GM12874 (cell line): ENCODE measurements around the gene BAG1.

Source experiments
- TF ChIP-seq, protein P1 (sequence below): IDR thresholded peaks from 2 replicates; pipeline ENCODE4 v1.5.1; 2011; ENCODE audit warnings: low read depth, mild to moderate bottlenecking, control low read depth, low read length, moderate library complexity; ENCODE audit not compliant: insufficient read depth

BAG1 gene

DNA sequence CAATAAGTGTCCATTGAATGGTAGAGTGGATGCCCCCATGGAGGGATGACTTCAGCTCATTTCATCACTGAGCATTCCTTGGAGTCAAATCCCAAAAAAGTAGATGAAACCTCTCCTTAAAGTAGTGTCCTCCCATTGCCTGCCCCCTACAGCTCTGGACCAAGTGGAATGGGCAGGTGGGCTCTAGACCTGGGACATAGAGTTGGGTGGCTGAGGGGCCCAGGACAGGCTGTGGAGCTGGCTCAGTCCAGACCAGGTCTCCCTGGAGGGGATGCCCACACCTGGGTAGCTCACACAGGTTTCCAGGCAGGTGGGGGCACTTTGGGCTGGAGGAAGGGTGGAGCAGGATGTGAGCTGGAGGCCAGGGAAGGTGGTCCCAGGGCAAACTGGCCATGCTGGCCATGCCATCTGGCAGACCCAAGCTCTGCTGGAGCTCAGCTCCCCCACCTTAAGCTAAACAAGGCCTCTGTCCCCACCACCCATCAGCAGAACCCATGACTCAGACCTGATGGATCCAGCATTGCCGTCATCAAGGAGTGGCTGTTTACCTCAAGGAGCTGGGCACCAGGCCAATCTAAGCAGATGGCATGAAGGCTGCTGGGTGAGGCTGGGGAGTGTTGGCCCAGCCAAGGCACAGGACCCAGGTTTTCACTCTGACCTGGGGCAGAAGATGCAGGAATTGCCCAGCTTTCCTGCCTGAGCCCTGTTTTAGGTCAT is 30.7 kb downstream of the BAG1 start:
- TF ChIP-seq, protein P1, sequence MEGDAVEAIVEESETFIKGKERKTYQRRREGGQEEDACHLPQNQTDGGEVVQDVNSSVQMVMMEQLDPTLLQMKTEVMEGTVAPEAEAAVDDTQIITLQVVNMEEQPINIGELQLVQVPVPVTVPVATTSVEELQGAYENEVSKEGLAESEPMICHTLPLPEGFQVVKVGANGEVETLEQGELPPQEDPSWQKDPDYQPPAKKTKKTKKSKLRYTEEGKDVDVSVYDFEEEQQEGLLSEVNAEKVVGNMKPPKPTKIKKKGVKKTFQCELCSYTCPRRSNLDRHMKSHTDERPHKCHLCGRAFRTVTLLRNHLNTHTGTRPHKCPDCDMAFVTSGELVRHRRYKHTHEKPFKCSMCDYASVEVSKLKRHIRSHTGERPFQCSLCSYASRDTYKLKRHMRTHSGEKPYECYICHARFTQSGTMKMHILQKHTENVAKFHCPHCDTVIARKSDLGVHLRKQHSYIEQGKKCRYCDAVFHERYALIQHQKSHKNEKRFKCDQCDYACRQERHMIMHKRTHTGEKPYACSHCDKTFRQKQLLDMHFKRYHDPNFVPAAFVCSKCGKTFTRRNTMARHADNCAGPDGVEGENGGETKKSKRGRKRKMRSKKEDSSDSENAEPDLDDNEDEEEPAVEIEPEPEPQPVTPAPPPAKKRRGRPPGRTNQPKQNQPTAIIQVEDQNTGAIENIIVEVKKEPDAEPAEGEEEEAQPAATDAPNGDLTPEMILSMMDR: no peak

DNA sequence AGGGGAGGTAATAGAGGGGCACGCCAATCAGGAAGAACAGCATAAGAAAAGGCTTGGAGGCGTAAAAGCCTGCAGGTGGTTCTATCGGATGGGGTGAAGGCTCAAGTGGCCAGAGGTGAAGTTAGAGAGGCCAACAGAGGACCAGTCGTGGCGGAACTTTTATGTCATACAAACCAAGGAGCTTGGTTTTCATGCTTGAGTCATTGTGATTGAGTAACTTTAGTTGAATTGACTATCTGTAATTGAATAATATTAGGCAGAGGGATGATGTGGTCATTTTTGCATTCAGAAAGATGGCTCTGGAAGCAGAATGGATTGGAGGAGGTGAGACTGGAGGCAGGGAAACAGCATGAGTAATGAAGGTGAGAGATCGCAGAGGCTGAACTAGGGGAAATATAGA is 31.7 kb downstream of the BAG1 start:
- TF ChIP-seq, protein P1: no peak

DNA sequence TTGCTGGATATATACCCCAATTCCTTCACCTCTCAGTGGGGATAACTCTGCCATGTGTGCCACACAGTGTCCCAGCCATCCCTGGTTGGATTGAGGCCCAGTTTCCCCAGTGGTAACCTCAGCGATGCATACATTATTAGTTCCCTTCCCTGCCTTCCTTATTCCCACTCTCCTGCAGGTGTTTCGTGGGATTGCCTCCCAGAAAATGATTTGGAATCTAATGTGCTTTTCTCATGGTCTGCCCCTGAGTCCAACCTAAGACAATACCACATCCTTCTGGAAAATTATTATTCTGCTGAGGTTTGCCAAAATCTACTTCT is 32.9 kb downstream of the BAG1 start:
- TF ChIP-seq, protein P1: no peak

DNA sequence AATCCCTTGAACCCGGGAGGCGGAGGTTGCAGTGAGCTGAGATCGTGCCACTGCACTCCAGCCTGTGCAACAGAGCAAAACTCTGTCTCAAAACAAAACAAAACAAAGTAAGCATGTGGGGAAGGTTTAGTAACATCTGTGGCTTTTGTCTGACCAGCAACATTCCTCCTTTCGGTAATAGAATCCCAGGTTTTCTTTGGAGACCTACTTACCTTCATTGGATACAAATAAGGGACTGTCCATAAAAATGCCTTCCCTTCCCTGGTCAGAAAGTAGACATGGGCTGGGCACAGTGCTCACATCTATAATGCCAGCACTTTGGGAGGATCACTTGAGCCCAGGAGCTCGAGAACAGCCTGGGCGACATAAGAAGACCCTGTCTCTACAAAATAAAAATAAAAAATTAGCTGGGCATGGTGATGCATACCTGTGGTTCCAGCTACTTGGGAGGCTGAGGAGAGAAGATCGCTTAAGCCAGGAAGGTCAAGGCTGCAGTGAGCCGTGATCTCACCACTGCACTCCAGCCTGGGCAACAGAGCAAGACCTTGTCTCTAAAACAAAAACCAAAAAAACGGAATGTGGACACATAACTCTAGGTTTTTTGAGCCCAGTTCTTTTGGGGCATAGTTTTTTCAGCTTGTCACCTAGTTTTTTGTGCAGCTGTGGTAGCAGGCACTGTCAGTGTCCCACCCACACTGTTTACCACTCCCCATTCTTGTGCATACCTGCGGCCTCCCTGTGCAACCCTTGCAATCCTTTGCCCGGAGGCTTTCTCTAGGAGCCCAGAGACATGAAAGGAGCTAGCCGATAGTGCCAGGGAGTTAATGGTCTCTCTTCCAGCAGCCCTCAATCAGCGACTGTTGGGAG is 33.5 kb downstream of the BAG1 start:
- TF ChIP-seq, protein P1: no peak

DNA sequence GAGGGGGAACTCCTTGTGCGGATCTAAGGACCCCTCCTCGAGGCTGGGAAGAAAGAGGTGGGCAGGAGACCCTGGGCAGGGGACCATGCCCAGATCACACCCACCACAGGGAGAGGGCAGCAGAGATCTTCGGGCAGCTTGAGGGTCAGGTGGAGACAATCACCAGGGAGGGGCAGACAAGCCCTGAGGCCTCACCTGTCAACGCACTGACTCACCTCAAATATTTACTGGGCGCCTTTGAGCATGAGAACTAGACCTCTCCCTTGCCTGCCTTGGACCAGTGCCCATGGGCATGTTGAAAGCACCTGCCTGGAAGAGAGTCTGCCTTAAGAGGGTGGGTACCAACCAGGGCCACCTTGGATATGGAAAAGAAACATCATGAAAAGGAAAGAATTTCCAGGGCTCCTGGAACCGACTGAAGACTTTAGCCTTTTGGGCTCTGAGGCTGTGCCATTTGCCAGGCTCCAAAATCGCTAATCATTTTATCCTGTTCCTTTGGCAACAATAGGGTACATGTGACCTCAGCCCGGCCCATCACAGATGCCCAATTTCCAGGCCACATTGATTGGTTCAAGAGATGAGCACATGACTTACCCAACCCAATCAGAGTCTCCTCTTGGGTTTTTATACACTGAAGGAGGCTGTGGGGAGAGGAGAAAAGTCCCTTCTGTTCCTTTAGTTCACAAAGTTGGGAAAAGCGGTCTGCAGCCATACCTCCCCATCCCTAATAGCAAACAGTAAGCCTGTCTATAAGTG is 35.0 kb downstream of the BAG1 start:
- TF ChIP-seq, protein P1: 0 out of 2 replicates have a peak, but pooled peaks have one; percentile 5

DNA sequence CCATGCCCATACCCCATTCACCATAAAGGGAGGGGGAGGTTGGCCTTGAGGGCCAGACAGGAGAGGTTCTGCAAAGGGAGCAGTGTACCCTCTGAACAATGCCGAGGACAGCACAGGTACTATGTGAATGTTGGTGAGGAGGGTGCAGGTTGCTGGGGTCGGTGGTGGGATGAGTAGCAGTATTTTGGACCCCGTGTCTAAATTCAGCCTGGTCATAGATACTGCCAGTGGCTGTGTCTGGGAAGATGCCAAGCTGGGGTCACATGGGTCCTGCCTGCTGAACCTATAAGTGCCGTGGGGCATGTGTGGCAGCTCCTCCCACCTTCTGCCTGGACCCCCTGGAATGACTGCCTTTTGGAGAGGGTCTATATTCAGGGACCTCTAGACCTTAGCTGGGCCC is 35.9 kb downstream of the BAG1 start:
- TF ChIP-seq, protein P1: no peak

DNA sequence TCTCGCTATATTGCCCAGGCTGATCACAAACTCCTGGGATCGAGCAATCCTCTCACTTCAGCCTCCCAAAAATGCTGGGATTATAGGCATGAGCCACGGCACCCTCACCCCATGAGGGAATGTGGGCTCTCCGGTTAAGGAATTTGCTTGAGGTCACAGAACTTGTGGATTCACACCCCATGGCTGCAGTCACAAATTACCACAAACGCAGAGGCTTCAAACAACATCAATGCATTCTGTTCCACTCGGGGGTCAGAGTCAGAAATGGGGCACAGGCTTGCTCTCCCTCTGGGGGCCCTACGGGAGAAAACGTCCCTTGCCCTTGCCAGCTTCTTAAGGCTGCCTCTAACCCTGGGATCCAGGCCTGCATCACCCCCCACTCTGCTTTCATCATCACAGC is 36.8 kb downstream of the BAG1 start:
- TF ChIP-seq, protein P1: no peak
